Motor neuron (in vitro differentiated cells): ENCODE measurements around the gene ORMDL2. TPM values are rescaled to one million over a fixed set of nuclear protein-coding genes. Genes with fewer than 3 reads are reported as not detected.
"Not testable (repeated sequence)": the region's sequence is repeated elsewhere in the genome, so short reads cannot be mapped to it uniquely, and the experiment has no call there.

Source experiments
- ATAC-seq, 8 experiments: fragments of 200-7000 bp; cut with Tn5 transposase; replicated peaks in 6 of 8; 2 replicates each; pipeline ENCODE4 v1.8.0; 2021; ENCODE audit warnings: mild to moderate bottlenecking in 8 of 8, moderate library complexity in 8 of 8
- H3K27ac ChIP-seq, 2 donors: fragments of 250-450 bp; sonication (Bioruptor Pico); 2 replicates each; pipeline ENCODE4 v1.9.0; 2021; ENCODE audit warnings: antibody characterized with exemption in 2 of 2, mild to moderate bottlenecking in 2 of 2, moderate library complexity in 1 of 2
- H3K4me1 ChIP-seq, 2 donors: fragments of 250-450 bp; sonication (Bioruptor Pico); replicated peaks in 1 of 2; 2 replicates each; pipeline ENCODE4 v1.6.1; 2021; ENCODE audit warnings: antibody characterized with exemption in 2 of 2, mild to moderate bottlenecking in 2 of 2, moderate library complexity in 1 of 2
- H3K4me3 ChIP-seq, 5 donors: fragments of 250-450 bp; sonication (Bioruptor Pico); 2 replicates each; pipeline ENCODE4 v1.9.0; 2021; ENCODE audit warnings: antibody characterized with exemption in 5 of 5, mild to moderate bottlenecking in 5 of 5, moderate library complexity in 4 of 5
- WGBS, 10 experiments: fragments of 450-650 bp; shearing (Covaris generic); methylation state at CpG; one replicate each; pipeline ENCODE4 v1.0.0; 2022; 5-methylcytosine and 5-hydroxymethylcytosine counted together
- in situ Hi-C, 9 experiments: fragments of 400-800 bp; cut with MboI; loops; one replicate each; pipeline ENCODE4 v1.15.0; 2021; ENCODE audit warnings: low sequenced_read_pairs in 9 of 9, low pct_unique_long_range_greater_than_20kb in 2 of 9; ENCODE audit not compliant: unreplicated experiment in 9 of 9
- total RNA-seq, 8 experiments: library from RNA; unstranded; fragments of 300-600 nt; gene quantifications; 2 replicates each; pipeline versions ENCODE4 v1.2.3 to v1.2.4, GENCODE V29; 2022

Gene ORMDL2
- total RNA-seq, 8 experiments from 2014 or later: 13.1 to 42.0 (median 25.4) TPM

DNA sequence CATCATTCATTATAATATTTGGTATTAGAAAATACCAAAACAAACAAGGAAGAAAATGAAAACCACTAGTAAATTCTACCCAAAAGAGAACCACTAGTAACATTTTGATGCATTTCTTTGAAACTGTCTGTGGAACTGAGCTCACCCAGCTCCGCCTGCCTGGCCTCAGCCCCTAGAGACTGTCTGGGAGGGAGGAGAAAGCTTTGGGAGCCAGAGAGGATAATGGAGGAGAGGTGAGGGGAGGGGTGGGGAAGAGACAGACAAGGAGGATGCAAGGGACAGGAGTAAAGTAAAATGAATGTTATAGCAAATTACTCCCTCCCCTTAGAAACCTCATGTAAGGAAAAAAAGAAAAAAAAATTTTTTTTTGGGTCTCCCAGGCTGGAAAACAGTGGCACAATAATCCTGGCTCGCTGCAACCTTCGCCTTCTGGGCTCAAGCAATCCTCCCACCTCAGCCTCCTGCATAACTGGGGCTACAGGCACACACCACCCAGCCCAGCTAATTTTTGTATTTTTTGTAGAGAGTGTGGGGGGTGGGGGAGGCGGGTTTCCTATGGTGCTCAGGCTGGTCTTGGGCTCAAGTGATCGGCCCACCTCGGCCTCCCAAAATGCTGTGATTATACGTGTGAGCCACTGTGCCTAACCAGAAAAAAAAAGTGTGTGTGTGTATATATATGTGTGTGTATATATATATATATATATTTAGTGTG, 28.1 kb downstream of the ORMDL2 start:
- no peak for ATAC-seq
- Histone ChIP-seq H3K27ac (no peak overlapping the region), H3K4me1 (peaks cover 0 to 4% of the 10 kb centered on the region in 2 donors), H3K4me3 (no peak overlapping the region)
- WGBS, 10 experiments: 38 to 100% (median 88%) methylated on average over 1 to 5 of the region's 7 CpGs; no CpG with 5 or more reads in 4 of the 10 experiments
- in situ Hi-C loops: no loop called here

DNA sequence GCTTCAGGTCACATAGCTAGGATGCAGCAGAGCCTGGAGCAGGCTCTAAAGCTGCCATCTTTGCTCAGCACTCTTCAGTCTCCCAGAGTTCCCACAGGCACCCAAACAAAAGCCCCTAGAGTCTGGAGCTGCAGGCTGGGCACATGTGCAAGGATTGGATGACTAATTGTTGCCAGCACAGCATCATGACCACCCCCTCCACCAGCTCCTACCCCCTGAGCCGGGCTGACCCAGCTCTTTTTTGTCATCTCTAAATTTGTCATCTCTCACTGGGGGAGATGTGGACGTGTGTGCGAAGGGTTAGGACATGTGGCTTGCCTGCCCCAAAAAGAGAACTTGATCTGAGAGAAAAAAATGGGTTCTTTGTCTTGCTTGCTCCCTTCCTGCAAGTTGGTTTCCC, 29.2 kb downstream of the ORMDL2 start:
- H3K27ac ChIP-seq: no peak overlapping the region
- ATAC-seq: peak in 2 of 8 experiments; percentile 36 to 58
- in situ Hi-C loops: no loop called here

DNA sequence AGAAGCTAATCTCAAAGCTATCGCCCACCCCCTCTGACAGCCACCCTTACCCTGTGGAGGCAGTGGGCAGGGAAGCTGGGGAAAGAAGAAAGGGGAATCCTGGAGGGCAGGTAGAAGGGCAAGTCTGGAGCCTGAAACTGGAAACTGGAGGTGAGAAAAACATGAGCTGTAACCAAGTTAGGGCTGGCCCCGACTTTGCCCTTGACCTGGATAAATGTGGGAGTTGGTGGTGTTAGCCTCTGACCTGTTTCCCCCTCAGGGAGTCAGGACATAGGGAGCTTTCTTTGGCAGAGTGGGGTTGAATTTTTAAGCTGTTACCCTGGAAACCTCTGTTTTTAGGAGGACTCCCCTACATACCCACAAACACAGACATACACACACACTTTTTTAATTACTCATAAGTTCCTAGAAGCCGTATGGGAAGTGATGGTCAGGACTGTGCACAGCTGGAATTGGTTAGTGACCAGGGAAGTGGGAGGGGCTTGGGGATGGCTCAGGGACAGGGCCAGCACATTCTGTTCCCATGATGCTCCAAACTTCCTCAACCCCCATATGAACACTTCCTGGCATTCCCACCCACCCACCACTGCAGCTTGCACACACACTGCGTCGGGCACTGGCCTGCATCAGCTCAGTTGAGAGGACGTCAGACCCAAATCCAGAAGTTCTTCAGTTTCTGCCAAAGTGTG, 29.9 kb downstream of the ORMDL2 start:
- in situ Hi-C loops: no loop called here
- WGBS, 10 experiments: 0 to 92% (median 54%) methylated on average over 1 to 3 of the region's 6 CpGs; no CpG with 5 or more reads in 3 of the 10 experiments
- Histone ChIP-seq H3K4me3 (no peak overlapping the region), H3K4me1 (peaks cover 0 to 4% of the 10 kb centered on the region in 2 donors), H3K27ac (no peak overlapping the region)
- peak; percentile 90 to 98 (median 96) for ATAC-seq

More for the DNA sequence above, 29.2 kb downstream of the ORMDL2 start:
- 0 to 100% (median 65%) methylated on average over 1 to 2 of the region's 3 CpGs; no CpG with 5 or more reads in 6 of the 10 experiments for WGBS, 10 experiments
- Histone ChIP-seq H3K4me1 (peaks cover 0 to 4% of the 10 kb centered on the region in 2 donors), H3K4me3 (no peak overlapping the region)

DNA sequence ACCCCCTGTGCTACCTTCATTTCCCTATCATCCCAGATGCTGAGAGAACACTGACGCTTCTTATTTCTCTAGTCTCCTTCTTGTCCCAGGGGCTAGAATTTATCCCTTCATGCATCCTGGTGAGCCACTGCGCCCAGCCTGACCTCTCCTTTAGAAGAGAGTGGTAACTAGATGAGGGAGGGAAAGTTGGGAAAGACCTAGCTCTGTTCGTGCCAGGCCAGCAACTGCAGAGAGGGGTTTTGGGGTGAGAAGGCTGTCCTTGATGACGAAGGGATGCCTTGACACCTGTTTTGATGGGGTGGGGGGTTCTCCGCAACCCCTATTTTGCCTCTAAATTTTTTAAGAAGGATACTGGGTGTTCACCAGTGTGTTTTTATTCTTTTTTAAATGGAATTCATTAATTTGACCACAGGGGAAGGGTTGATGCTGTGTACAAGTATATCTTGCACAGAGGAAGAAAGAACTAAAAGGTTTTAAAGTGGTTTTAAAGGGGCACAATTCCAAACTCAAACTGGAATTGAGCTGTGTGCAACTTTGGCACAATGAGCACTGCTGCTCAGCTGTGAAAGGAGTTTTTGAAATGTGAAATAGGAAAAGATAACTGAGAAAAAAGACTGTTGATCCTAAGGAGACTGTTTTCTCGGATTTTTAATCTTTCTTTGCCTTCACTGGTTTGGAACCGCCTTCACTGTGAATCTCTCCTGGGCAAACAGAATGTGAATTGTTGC, 31.9 kb downstream of the ORMDL2 start:
- Histone ChIP-seq H3K4me3 (no peak overlapping the region), H3K4me1 (peaks cover 0 to 4% of the 10 kb centered on the region in 2 donors), H3K27ac (no peak overlapping the region)
- in situ Hi-C loops: no loop called here
- no peak for ATAC-seq
- WGBS, 10 experiments: 0 to 95% (median 80%) methylated on average over 1 to 7 of the region's 7 CpGs; no CpG with 5 or more reads in 1 of the 10 experiments

DNA sequence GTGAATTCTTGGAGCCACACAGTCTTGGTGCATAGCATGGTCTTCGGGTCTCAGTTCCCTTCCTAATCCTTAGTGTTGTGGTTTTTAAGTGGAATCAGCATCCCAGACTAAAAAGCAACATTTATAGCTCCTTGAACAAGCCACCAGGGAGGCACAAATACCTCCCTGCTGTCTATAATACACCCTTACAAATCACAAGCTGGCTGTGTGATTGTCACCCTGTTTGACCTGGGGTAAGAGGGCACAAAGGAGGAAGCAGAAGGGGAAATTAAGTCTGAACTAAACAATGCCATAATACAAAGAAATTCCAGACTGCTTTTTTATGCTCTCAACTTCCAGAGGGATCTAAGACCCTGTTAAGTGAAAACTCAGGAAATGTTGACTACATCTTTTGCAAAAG, 32.6 kb downstream of the ORMDL2 start:
- Histone ChIP-seq H3K4me1 (peaks cover 0 to 4% of the 10 kb centered on the region in 2 donors), H3K27ac (no peak overlapping the region), H3K4me3 (no peak overlapping the region)
- in situ Hi-C loops: no loop called here
- ATAC-seq: no peak
- WGBS, 10 experiments: 0 to 60% (median 36%) methylated on average over 1 of the region's 1 CpG; no CpG with 5 or more reads in 7 of the 10 experiments

DNA sequence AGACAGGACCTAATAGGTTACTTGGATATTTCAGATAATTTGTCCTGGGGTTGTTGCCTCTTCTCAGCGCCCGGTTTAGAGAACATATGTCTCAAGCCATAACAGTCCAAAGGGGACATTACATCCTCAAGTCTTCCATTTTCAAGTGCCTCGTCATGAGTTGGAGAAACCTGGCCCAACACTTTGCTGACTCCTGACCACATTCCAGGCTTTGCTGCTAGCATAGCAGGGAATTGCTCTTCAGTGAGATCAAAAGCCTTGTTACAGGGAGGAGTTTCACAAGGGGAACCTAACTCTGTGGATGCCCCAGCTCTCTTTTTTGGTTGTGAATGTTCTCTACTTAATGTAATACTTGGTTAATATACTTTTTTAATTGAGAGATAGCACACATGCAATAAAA, 33.1 kb downstream of the ORMDL2 start:
- 20 to 100% (median 82%) methylated on average over 1 to 3 of the region's 3 CpGs; no CpG with 5 or more reads in 2 of the 10 experiments for WGBS, 10 experiments
- peaks cover 0 to 4% of the 10 kb centered on the region in 2 donors for H3K4me1 ChIP-seq
- in situ Hi-C loops: no loop called here
- H3K4me3 ChIP-seq: no peak overlapping the region
- H3K27ac ChIP-seq: no peak overlapping the region
- no peak for ATAC-seq

DNA sequence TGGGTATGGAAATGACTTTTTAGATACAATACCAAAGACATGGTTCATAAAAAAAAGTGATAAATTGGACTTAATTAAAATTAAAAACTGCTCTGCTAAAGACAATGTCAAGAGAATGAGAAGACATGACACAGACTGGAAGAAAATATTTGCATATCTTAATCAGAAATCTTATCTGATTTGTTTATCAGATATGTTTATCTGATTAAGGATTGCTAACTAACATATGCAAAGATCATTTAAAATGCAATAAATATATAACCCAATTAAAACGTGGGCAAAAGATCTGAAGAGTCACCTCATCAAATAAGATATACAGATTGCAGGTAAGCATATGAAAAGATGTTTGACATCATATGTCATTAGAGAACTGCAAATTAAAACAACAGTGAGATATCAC, 34.9 kb downstream of the ORMDL2 start:
- in situ Hi-C loops: no loop called here
- H3K4me1 ChIP-seq: peaks cover 0 to 2% of the 10 kb centered on the region in 2 donors
- no peak overlapping the region for H3K27ac ChIP-seq
- 17 to 50% (median 23%) methylated on average over 1 of the region's 1 CpG; no CpG with 5 or more reads in 4 of the 10 experiments for WGBS, 10 experiments
- no peak overlapping the region for H3K4me3 ChIP-seq
- ATAC-seq: no peak

DNA sequence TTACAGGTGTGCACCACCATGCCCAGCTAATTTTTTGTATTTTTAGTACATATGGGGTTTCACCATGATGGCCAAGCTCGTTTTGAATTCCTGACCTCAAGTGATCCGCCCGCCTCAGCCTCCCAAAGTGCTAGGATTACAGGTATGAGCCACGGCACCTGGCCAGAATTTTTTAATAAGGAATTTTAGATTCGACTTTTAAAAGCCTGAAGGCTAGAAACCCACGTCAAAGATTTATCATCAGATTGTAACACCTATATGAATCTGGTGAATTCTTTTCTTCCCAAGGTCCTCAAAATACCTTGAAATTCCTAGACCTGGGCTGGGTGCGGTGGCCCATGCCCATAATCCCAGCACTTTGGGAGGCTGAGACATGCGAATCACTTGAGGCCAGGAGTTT, 43.6 kb downstream of the ORMDL2 start:
- no peak overlapping the region for H3K27ac ChIP-seq
- no peak for ATAC-seq
- H3K4me1 ChIP-seq: no peaks in the 10 kb centered on the region
- H3K4me3 ChIP-seq: no peak overlapping the region
- in situ Hi-C loops: no loop called here
- 45 to 98% (median 83%) methylated on average over 3 to 8 of the region's 8 CpGs; no CpG with 5 or more reads in 1 of the 10 experiments for WGBS, 10 experiments

DNA sequence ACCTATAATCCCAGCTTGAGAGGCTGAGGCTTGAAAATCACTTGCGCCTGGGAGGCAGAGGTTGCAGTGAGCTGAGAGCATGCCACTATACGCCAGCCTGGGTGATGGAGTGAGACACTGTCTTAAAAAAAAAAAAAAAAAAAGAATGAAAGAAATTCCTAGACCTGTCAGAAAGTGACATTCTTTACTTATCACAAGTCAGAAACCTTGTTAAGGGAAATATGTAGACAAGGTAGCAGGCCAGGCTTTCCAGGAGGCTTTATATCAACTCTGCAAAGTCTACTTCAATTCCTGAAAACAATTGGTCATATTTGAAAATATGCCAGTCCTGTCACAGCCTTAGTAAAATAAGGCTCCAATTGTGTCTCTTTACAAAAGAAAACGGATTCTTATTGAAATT, 44.0 kb downstream of the ORMDL2 start:
- no peak overlapping the region for H3K4me3 ChIP-seq
- no peak overlapping the region for H3K27ac ChIP-seq
- no peaks in the 10 kb centered on the region for H3K4me1 ChIP-seq
- in situ Hi-C loops: no loop called here
- 33 to 100% (median 69%) methylated on average over 1 to 3 of the region's 3 CpGs; no CpG with 5 or more reads in 1 of the 10 experiments for WGBS, 10 experiments
- no peak for ATAC-seq

DNA sequence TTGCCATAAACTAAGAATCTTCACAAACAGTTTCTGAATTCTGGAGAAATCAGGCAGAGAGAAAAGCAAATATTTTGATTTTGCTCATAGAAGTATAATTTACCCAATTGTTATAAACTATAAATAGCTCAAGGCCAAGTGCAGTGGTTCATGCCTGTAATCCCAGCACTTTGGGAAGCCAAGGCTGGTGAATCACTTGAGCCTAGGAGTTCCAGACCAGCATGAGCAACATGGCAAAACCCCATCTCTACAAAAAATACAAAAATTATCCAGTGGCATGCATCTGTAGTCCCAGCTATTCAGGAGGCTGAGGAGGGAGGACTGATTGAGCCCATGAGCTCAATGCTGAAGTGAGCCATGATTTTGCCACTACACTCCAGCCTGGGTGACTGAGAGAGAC, 44.4 kb downstream of the ORMDL2 start:
- ATAC-seq: no peak

DNA sequence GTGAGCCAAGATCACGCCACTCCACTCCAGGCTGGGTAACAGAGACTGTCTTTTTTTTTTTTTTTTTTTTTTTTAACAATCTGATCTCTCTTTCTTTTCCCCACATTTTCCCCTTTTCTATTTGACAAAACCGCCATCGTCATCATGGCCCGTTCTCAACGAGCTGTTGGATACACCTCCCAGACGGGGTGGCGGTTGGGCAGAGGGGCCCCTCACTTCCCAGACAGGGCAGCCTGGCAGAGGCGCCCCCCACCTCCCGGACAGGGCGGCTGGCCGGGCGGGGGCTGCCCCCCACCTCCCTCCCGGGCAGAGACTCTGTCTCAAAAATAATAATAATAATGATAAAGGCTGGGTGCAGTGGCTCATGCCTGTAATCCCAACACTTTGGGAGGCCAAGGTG, 45.1 kb downstream of the ORMDL2 start:
- ATAC-seq, in situ Hi-C loops: not testable (repeated sequence)

More for the DNA sequence above, 44.4 kb downstream of the ORMDL2 start:
- Histone ChIP-seq H3K4me3 (no peak overlapping the region), H3K4me1 (no peaks in the 10 kb centered on the region), H3K27ac (no peak overlapping the region)
- in situ Hi-C loops: no loop called here

DNA sequence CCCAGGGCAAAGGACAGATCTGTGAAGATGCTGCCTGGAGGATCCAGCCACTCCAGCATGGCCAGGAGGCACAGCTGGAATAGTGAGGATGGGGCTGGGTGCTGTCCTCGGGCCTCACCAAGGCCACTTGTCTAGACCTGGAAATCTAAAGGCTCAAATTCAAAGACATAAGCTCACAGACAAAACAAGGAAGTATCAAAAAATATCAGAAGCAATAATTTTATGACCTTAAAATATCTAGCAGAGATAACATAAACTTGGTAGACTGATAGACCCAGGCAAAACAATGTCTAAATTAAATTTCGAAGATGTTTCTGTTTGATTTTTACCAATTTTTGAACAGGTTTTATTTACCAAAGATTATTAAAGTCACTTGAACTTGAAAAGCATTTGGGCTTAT, 47.5 kb downstream of the ORMDL2 start:
- Histone ChIP-seq H3K27ac (no peak overlapping the region), H3K4me1 (no peaks in the 10 kb centered on the region), H3K4me3 (no peak overlapping the region)
- in situ Hi-C loops: no loop called here
- WGBS, 10 experiments: 0 to 100% (median 79%) methylated on average over 1 to 2 of the region's 2 CpGs
- no peak for ATAC-seq

More for the DNA sequence above, 45.1 kb downstream of the ORMDL2 start:
- WGBS, 10 experiments: 60 to 97% (median 92%) methylated on average over 1 to 5 of the region's 13 CpGs; no CpG with 5 or more reads in 4 of the 10 experiments
- H3K4me3 ChIP-seq, H3K4me1 ChIP-seq, H3K27ac ChIP-seq: not testable (repeated sequence)

DNA sequence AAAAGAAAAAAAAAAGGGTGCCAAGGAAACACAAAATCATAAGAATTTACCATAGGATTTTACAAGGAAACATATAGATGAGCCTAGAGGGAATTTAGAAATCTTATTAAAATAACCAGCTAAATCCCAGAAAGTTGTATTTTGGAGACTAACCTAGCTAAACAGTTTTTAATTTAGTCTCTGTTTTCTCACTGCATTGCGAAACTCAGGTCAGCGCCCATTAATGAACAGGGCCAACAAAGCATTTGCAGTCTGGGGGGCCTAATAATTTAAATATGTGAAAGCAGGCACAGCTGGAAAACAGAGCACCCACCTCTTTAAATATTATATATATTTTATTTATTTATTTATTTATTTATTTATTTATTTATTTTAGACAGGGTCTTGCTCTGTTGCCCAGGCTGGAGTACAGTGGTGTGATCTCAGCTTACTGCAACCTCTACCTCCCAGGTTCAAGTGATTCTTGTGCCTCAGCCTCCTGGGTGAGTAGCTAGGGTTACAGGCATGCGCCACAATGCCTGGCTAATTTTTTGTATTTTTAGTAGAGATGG, 48.7 kb downstream of the ORMDL2 start:
- in situ Hi-C loops, ATAC-seq: not testable (repeated sequence)
- 87 to 100% (median 98%) methylated on average over 2 to 3 of the region's 3 CpGs; no CpG with 5 or more reads in 2 of the 10 experiments for WGBS, 10 experiments

More for the DNA sequence above, 48.7 kb downstream of the ORMDL2 start:
- not testable (repeated sequence) for H3K4me3 ChIP-seq, H3K4me1 ChIP-seq, H3K27ac ChIP-seq
